Activated CD8-positive, alpha-beta T cell treated with anti-CD3 and anti-CD28 coated beads for 36 hours (primary cell): Measurements from ENCODE around the gene A4GNT. TPM values are rescaled to one million over a fixed set of nuclear protein-coding genes. Genes with fewer than 3 reads are reported as not detected.

Experiments
- ATAC-seq: fragments of 200-7000 bp; cut with Tn5 transposase; one replicate; pipeline ENCODE4 v1.10.0; 2021; ENCODE audit warnings: mild to moderate bottlenecking, moderate library complexity
- CTCF ChIA-PET: fragments of 350-600 bp; sonication (Branson Sonifier 250); formaldehyde crosslinking; loops from one replicate; lab custom pipeline; 2021; ENCODE audit warnings: antibody characterized with exemption; lab: Charles Lee
- POLR2A ChIA-PET: fragments of 350-600 bp; sonication (Branson Sonifier 250); formaldehyde crosslinking; loops from one replicate; lab custom pipeline; 2021; ENCODE audit warnings: antibody characterized with exemption; lab: Charles Lee
- DNase-seq: peaks from one replicate; pipeline ENCODE4 v3.0.0-alpha.2; 2020
- H3K27ac Mint-ChIP-seq: one replicate; pipeline ENCODE4 v1.8.0; 2021; ENCODE audit warnings: mild to moderate bottlenecking, mixed read lengths
- H3K27me3 Mint-ChIP-seq: one replicate; pipeline ENCODE4 v1.8.0; 2021; ENCODE audit warnings: mixed read lengths
- H3K36me3 Mint-ChIP-seq: one replicate; pipeline ENCODE4 v1.8.0; 2021; ENCODE audit warnings: low read depth, mixed read lengths
- H3K4me1 Mint-ChIP-seq: one replicate; pipeline ENCODE4 v1.8.0; 2021; ENCODE audit warnings: low read depth, mixed read lengths
- H3K4me3 Mint-ChIP-seq: one replicate; pipeline ENCODE4 v1.8.0; 2021; ENCODE audit warnings: mild to moderate bottlenecking, moderate library complexity, mixed read lengths
- H3K9me3 Mint-ChIP-seq: one replicate; pipeline ENCODE4 v1.8.0; 2021; ENCODE audit warnings: mixed read lengths
- CTCF ChIP-seq: fragments of 200-600 bp; IDR thresholded peaks from one replicate; pipeline ENCODE4 v1.8.0; 2022; ENCODE audit warnings: antibody characterized with exemption, mild to moderate bottlenecking
- intact Hi-C: fragments of 100-400 bp; cut with micrococcal nuclease; formaldehyde crosslinking; loops from one replicate; pipeline ENCODE4 v1.10.0; 2022
- total RNA-seq, 2 experiments: library from RNA; stranded (reverse); gene quantifications; one replicate each; pipeline ENCODE4 v1.2.3, GENCODE V29; 2021

Gene A4GNT
- total RNA-seq, 2 experiments from 2014 or later, result not detected

- ChIA-PET POLR2A (no interaction called here), CTCF (no interaction called here)
- Mint-ChIP-seq H3K4me1 (no peaks in the 10 kb centered on the region), H3K27me3 (peaks cover 14% of the 10 kb centered on the region), H3K9me3 (no peaks in the 10 kb centered on the region), H3K36me3 (no peaks in the 10 kb centered on the region), H3K4me3 (no peak overlapping the region), H3K27ac (no peak overlapping the region)
- no peak for ATAC-seq
- intact Hi-C loops, result no loop called here
- DNase-seq, result no peak
- TF ChIP-seq CTCF, result no peak
Observed at GRCh38 chr3:138140940-138141339, 8.8 kb upstream of the A4GNT start.

GRCh38 chr3:138139691-138140090 lies 7.5 kb upstream of the A4GNT start:
- Mint-ChIP-seq H3K4me3 (no peak overlapping the region), H3K9me3 (no peaks in the 10 kb centered on the region), H3K36me3 (no peaks in the 10 kb centered on the region), H3K4me1 (no peaks in the 10 kb centered on the region), H3K27ac (no peak overlapping the region), H3K27me3 (peaks cover 14% of the 10 kb centered on the region)
- TF ChIP-seq CTCF, result no peak
- intact Hi-C loops, result no loop called here
- no peak for ATAC-seq
- POLR2A ChIA-PET, result no interaction called here
- CTCF ChIA-PET, result no interaction called here
- no peak for DNase-seq

DNA sequence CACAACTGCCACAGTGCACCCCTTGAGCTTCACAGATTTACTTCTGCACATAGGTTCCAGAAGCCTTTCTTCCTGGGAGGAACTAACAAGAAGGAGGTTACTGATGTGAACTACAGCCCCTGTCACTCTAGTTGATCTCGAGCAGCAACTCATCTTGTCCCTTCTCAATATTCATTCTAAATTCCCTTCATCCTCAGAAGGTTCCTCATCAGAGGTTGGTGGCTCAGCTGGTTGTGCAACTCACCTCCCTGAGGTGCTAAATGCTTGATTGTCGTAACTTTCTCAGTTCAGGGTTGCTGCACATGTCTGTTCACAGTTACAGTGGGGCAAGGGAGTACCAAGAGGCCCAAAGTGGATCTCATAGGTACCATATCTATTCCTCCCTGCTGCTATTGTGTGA lies 5.7 kb upstream of the A4GNT start:
- Mint-ChIP-seq H3K36me3 (no peaks in the 10 kb centered on the region), H3K27me3 (peaks cover 14% of the 10 kb centered on the region), H3K4me1 (no peaks in the 10 kb centered on the region), H3K9me3 (no peaks in the 10 kb centered on the region), H3K4me3 (no peak overlapping the region), H3K27ac (no peak overlapping the region)
- DNase-seq (no peak), ATAC-seq (no peak)
- intact Hi-C loops, result no loop called here
- no peak for TF ChIP-seq CTCF
- ChIA-PET CTCF (interaction anchor here (2.3 kb wide), 1 partner anchor 19 kb away, joined by 9 read pairs; no protein-coding TSS in a partner anchor), POLR2A (interaction anchor here (0.6 kb wide), 1 partner anchor 780 kb away, joined by 4 read pairs; no protein-coding TSS in a partner anchor)

GRCh38 chr3:138136201-138136600 lies 4.0 kb upstream of the A4GNT start:
- TF ChIP-seq CTCF, result no peak
- POLR2A ChIA-PET, result no interaction called here
- no peaks in the 10 kb centered on the region for H3K4me1 Mint-ChIP-seq
- H3K9me3 Mint-ChIP-seq, result no peaks in the 10 kb centered on the region
- no peaks in the 10 kb centered on the region for H3K36me3 Mint-ChIP-seq
- H3K27me3 Mint-ChIP-seq, result peaks cover 10% of the 10 kb centered on the region
- no peak overlapping the region for H3K27ac Mint-ChIP-seq
- intact Hi-C loops, result no loop called here
- no peak for DNase-seq
- ATAC-seq, result no peak
- CTCF ChIA-PET, result no interaction called here
- no peak overlapping the region for H3K4me3 Mint-ChIP-seq

GRCh38 chr3:138135833-138136194 lies 3.6 kb upstream of the A4GNT start:
- TF ChIP-seq CTCF, result no peak
- Mint-ChIP-seq H3K27me3 (peaks cover 6% of the 10 kb centered on the region), H3K27ac (no peak overlapping the region), H3K4me1 (no peaks in the 10 kb centered on the region), H3K36me3 (no peaks in the 10 kb centered on the region), H3K9me3 (no peaks in the 10 kb centered on the region), H3K4me3 (no peak overlapping the region)
- intact Hi-C loops, result no loop called here
- POLR2A ChIA-PET, result interaction anchor here (0.6 kb wide), 1 partner anchor 541 kb away, joined by 3 read pairs; no protein-coding TSS in a partner anchor
- CTCF ChIA-PET, result no interaction called here
- ATAC-seq (no peak), DNase-seq (no peak)
